ENCODE data around the gene ZFPM1.
"Not testable (repeated sequence)": the region's sequence is repeated elsewhere in the genome, so short reads cannot be mapped to it uniquely, and the experiment has no call there.

The ZFPM1 gene

DNA sequence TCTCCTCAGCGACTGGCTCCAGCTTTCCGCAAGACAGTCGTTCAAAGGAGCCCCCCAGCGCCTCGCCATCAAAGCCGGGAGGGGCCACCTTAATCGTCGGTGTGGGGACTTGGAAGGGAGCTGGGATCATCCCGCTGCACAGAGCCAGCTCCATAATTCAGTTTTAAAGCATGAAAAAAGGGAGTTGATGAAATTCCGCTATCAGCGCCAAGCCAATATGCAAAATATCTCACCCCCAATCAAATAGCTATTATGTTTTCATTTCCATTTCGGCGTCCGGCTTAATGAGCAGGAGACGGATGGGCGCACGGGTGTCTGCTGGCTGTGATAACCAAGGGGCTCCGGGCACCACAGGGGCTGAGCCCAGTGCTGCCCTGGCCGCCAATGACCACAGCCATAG, 27.7 kb downstream of the ZFPM1 start:
- DNase-seq (ENCODE audit: low read depth), result no peak

GRCh38 chr16:88481851-88482250, 28.8 kb downstream of the ZFPM1 start:
- DNase-seq (ENCODE audit: low read depth), result no peak

DNA sequence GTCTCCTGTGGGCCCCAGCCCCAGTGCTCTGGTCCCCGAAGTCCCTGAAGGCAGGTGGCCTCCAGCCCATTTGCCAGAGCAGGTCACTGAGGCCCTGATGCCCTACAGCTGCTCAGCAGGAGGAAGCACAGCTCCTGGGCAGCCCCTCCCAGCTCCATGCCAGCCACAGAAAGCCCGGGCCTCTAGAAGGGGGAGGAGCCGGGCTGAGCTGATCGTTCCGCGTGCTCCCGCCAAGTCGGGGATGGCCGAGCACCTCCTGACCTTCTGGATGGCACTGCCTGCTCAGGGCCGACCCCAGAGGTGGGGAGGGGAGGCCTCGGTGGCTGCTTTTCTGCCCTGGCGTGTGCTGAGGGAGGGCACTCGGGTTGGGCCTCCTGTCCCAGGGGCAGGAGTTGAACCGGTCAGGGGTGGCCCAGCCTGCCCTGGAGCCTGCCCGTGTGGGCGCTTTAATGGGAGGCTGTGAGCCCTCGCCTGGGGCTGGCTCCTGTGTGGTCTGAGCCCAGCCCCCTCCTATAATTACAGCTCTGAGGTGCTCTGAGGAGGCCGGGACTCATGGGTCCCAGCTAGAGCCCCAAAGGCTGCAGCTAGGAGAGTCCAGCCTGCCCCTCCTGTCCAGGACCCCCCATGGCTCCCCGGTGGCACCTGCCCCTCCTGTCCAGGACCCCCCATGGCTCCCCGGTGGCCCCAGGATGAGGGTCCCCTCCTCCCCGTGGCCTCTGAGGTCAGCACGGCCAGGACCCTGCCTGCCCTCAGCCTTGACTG, 29.7 kb downstream of the ZFPM1 start:
- DNase-seq (ENCODE audit: low read depth), result no peak

DNA sequence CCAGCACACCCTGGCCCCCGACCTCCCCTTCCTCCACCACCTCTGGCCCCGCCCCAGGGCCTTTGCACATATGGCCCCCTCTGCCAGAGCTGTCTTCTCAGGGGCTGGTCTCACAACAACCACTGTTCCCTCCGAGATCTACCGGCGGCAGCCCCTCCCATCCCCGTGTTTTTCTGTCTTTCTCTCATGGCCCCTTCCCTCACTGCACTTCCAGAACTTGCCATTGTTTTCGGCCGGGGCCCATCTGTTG, 30.2 kb downstream of the ZFPM1 start:
- DNase-seq (ENCODE audit: low read depth), result no peak

- no peak for DNase-seq (ENCODE audit: low read depth)
Observed at GRCh38 chr16:88484505-88485365, 31.7 kb downstream of the ZFPM1 start.

DNA sequence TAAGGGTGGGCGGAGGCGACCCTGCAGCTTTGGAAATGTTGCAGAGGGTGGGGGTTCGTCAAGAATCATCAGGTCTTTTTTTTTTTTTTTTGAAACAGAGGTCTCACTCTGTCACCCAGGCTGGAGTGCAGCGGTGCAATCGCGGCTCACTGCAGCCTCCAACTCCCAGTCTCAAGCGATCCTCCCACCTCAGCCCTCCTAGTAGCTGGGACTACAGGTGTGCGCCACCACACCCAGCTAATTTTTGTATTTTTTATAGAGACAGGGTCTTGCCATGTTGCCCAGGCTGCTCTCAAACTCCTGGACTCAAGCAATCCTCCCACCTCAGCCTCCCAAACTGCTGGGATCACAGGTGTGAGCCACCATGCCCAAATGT, 32.3 kb downstream of the ZFPM1 start:
- DNase-seq (ENCODE audit: low read depth), result not testable (repeated sequence)

DNA sequence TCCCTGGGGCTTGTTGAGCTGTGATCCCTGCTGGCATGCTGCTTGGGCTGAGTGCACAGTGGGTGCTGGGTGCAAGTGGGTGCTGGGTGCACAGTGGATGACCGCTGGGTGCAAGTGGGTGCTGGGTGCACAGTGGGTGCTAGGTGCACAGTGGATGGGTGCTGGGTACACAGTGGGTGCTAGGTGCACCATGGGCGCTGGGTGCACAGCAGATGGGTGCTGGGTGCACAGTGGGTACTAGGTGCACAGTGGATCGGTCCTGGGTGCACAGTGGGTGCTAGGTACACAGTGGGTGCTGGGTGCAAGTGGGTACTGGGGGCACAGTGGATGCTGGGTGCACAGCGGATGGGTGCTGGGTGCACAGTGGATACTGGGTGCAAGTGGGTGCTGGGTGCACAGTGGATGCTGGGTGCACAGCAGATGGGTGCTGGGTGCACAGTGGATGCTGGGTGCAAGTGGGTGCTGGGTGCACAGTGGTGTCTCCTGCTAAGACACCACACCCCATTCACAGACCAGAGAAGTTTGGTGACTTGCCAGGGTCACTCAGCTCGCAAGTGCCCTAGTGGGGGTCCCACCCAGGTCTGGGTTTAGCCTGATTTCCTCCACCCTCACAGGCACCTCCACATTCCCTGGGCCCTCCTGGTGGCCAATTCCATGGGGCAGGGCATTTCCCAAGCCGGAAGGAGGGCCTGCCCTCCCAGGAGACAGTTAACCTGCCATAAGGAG, 33.5 kb downstream of the ZFPM1 start:
- DNase-seq (ENCODE audit: low read depth), result no peak

DNA sequence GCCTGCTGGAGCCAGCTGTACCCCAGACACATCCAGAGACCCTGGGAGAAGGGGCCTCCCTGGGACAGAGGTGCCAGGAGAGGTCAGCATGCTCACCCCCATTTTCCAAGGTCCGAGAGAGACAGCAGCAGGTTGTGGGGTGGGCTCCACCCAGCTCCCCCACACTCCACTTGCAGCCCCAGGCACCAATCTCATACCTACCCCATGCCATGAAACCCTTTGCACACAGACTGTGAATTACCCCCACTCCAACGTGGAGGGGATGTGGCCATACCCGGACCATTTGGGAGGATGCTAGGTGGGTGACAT, 34.0 kb downstream of the ZFPM1 start:
- no peak for DNase-seq (ENCODE audit: low read depth)

GRCh38 chr16:88487920-88488851, 35.1 kb downstream of the ZFPM1 start:
- DNase-seq (ENCODE audit: low read depth), result no peak

- no peak for DNase-seq (ENCODE audit: low read depth)
Observed at GRCh38 chr16:88489163-88489741, 36.2 kb downstream of the ZFPM1 start.

DNA sequence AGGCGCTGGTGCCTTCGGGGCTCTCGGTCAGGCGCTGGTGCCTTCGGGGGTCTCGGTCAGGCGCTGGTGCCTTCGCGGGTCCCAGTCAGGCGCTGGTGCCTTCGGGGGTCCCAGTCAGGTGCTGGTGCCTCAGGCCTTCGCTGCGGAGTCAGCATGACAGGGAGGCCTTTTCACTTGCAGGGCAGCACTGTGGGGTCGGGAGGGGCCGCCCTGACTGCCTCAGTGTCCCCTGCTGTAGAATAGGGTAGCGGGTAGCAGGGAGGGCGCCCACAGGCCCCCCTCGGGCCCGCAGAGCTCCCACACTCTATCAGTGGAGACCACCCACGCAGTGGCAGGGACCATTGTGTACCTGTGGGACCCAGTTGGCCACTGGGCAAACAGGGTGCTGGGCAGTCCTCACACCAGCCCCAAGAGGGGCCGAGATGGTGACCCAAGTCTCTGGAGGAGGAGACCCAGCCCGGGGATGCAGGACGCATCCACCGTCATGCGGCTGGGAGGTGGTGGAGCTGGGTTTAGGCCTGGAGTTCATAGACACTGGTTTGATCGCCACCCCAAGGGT, 38.0 kb downstream of the ZFPM1 start:
- no peak for DNase-seq (ENCODE audit: low read depth)

GRCh38 chr16:88491560-88492310, 38.7 kb downstream of the ZFPM1 start:
- no peak for DNase-seq (ENCODE audit: low read depth)

GRCh38 chr16:88493879-88494278, 40.8 kb downstream of the ZFPM1 start:
- DNase-seq (ENCODE audit: low read depth), result no peak

- DNase-seq (ENCODE audit: low read depth), result no peak
Observed at GRCh38 chr16:88494335-88495154, 41.5 kb downstream of the ZFPM1 start.

GRCh38 chr16:88495268-88495772, 42.2 kb downstream of the ZFPM1 start:
- no peak for DNase-seq (ENCODE audit: low read depth)

GRCh38 chr16:88497561-88498462, 44.7 kb downstream of the ZFPM1 start:
- no peak for DNase-seq (ENCODE audit: low read depth)

DNA sequence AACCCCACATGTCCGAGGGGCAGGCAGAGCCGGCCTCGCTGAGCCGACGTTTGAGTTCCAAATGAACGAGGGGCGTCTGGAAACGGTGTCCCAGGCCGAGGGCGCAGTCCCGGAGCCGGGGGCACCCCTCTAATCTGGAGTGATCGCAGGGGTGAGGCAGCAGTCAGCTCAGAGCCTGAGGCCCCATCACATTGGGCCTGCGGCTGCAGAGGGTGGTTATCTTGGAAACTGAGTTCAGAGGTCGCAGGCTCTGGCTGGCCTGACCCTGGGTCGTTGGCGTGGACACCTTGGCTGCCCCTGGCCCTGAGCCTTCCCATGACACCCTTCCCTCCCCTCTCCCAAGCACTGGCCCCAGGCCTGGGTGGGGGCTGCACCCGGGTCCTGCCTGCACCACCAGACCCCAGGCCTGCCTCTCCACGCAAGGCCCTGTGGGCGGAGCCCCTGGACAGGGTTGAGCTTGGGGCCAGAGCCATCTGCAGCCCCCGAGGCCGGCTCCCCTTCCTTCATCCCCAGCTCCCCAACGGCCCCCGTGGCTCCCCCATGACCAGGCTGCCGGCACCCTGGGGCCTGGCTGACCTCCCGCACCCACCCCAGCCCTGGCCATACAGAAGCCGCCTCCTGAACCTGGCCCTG, 45.6 kb downstream of the ZFPM1 start:
- DNase-seq (ENCODE audit: low read depth), result no peak

DNA sequence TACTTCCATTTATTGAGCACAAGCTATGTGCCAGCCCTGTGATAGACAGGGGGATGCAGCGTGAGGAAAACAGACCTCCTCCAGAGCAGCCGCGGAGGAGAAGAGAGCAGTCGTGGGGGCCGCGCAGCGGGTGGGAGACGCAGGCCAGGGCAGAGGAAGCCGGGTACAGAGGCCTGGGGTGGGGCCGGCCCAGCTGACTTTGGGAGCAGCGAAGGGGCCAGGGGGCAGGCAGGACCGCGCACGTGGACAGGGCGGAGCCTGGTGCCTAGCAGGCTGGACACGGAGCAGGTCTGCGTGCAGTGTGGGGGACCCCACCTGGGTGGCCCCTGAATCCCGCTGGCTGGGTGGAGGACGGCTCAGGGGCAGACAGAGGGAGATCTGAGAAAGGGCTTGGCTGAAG, 46.2 kb downstream of the ZFPM1 start:
- DNase-seq (ENCODE audit: low read depth), result no peak

Measured in stimulated activated CD8-positive, alpha-beta memory T cell treated with anti-CD3 and anti-CD28 coated beads, Interleukin-7, amount 100 ng/mL, for 24 hours (primary cell).